GM15510 (cell line): Measurements from ENCODE around the gene ZNF827.

Experiments used
- POLR2A ChIP-seq: IDR thresholded peaks from 3 replicates; pipeline ENCODE4 v1.6.1; 2011; ENCODE audit warnings: borderline replicate concordance; ENCODE audit not compliant: insufficient read length; ENCODE audit errors: extremely low read depth

The ZNF827 gene

GRCh38 chr4:145937971-145938611, 532 bp downstream of the ZNF827 start:
- TF ChIP-seq POLR2A = peak; percentile 37

GRCh38 chr4:145936997-145937901, 1.4 kb downstream of the ZNF827 start:
- TF ChIP-seq POLR2A = peak; percentile 43

GRCh38 chr4:145936142-145936996, 2.3 kb downstream of the ZNF827 start:
- TF ChIP-seq POLR2A = peak; percentile 47

GRCh38 chr4:145935253-145936141, 3.1 kb downstream of the ZNF827 start:
- peak; percentile 30 for TF ChIP-seq POLR2A

GRCh38 chr4:145934434-145935047, 4.1 kb downstream of the ZNF827 start:
- no peak for TF ChIP-seq POLR2A

GRCh38 chr4:145933134-145933533, 5.5 kb downstream of the ZNF827 start:
- TF ChIP-seq POLR2A = no peak

GRCh38 chr4:145931403-145931802, 7.2 kb downstream of the ZNF827 start:
- TF ChIP-seq POLR2A = no peak

GRCh38 chr4:145930592-145930991, 8.0 kb downstream of the ZNF827 start:
- no peak for TF ChIP-seq POLR2A

GRCh38 chr4:145929415-145930178, 9.0 kb downstream of the ZNF827 start:
- TF ChIP-seq POLR2A = no peak

GRCh38 chr4:145928748-145929147, 9.9 kb downstream of the ZNF827 start:
- TF ChIP-seq POLR2A = no peak

GRCh38 chr4:145927030-145927429, 11.6 kb downstream of the ZNF827 start:
- no peak for TF ChIP-seq POLR2A

- no peak for TF ChIP-seq POLR2A
These were observed 17.4 kb downstream of the ZNF827 start for GRCh38 chr4:145921231-145921630.

- no peak for TF ChIP-seq POLR2A
These were observed 18.4 kb downstream of the ZNF827 start for GRCh38 chr4:145920205-145920604.
